Urothelium cell line (cell line): Measurements from ENCODE around the gene TMEM238.
"Not testable (repeated sequence)": the region's sequence is repeated elsewhere in the genome, so short reads cannot be mapped to it uniquely, and the experiment has no call there.

ENCODE experiments used
- DNase-seq: peaks from one replicate; pipeline ENCODE4 v3.0.0; 2011; ENCODE audit warnings: low spot score, mixed read lengths
- FAIRE-seq: peaks from 2 replicates; lab custom pipeline; 2011; peaks lifted over from hg19 to GRCh38; lab: Jason Lieb, UNC

The TMEM238 gene

GRCh38 chr19:55384131-55384919 is at the start of gene TMEM238:
TSS of gene TMEM238 (minus strand) at chr19:55384292. CDS start at chr19:55384259, 33 bp downstream.
- DNase-seq (no peak), FAIRE-seq (no peak)

- DNase-seq (no peak), FAIRE-seq (no peak)
These were observed 49.2 kb upstream of the TMEM238 start for GRCh38 chr19:55433292-55433691.

DNA sequence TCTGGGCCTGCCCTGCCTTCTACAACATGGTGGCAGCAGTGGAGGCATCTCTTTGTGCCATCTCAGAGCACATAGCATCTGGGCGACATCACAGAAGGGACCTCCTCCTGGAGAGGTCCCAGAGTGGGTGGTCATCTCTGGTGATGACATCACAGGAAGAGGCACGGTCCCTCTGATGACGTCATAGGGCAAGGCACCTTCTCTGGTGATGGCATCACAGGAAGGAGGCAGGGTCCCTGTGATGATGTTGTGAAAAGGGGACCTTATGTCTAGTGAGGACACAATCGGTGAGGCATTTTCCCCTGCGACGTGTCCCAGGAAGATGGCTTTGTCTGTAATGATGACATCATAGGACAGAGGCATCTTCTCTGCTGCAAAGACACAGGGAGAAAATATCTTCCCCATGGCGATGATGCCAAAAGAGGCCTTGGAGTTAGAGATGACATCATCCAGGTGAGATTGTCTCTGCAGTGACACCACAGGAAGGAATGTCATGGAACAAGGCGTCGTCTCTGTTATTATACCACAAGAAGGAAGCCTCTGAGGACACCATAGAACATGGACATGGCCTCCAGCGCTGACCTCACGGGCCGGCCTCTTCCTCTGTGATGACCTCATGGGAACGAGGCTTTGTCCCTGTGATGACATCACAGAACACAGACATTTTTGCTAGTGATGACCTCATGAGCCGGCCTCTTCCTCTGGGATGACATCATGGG is 48.3 kb upstream of the TMEM238 start:
- no peak for FAIRE-seq
- DNase-seq: no peak

- FAIRE-seq: no peak
- no peak for DNase-seq
These were observed 47.1 kb upstream of the TMEM238 start for GRCh38 chr19:55431183-55431582.

- DNase-seq (no peak), FAIRE-seq (no peak)
These were observed 42.0 kb upstream of the TMEM238 start for GRCh38 chr19:55426042-55426441.

DNA sequence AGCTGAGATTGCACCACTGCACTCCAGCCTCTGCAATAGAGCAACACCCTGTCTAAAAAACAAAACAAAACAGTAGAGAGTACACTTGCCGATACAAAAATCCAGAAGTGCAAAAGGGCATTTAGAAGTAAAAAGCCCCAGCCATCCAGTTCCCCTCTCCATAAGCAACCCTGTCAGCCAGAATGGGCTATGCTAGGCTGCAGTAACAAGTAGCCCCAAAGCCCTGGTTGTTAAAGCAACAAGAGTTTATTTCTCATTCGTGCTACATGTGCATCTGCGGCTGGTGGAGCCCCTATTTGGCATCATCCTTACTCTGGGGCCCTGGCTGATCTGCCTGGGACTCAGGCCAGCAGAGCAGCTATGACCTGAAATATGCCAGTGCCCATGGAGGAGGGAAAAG is 40.4 kb upstream of the TMEM238 start:
- FAIRE-seq: no peak

GRCh38 chr19:55423225-55424005 is 39.3 kb upstream of the TMEM238 start:
- FAIRE-seq (no peak), DNase-seq (no peak)

More for the DNA sequence above, 40.4 kb upstream of the TMEM238 start:
- no peak for DNase-seq

DNA sequence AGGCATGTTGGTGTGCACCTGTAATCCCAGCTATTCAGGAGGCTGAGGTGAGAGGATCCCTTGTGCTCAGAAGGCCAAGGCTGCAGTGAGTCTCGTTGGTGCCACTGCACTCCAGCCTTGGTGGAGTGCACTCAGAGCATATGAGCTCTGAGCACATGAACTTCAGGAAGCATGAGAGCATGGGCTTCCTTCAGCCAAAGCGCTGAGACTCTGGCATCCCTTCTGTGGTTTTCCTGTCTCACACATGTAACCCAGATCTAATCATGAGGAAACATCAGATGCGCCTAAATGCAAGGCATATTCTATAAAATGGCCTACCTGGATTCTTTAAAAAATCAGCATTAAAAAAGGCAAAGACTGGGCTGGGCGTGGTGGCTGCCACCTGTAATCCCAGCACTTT is 37.2 kb upstream of the TMEM238 start:
- peak; percentile 30 for FAIRE-seq
- DNase-seq: not testable (repeated sequence)

- no peak for DNase-seq
- FAIRE-seq: no peak
These were observed 35.6 kb upstream of the TMEM238 start for GRCh38 chr19:55419624-55420236.

DNA sequence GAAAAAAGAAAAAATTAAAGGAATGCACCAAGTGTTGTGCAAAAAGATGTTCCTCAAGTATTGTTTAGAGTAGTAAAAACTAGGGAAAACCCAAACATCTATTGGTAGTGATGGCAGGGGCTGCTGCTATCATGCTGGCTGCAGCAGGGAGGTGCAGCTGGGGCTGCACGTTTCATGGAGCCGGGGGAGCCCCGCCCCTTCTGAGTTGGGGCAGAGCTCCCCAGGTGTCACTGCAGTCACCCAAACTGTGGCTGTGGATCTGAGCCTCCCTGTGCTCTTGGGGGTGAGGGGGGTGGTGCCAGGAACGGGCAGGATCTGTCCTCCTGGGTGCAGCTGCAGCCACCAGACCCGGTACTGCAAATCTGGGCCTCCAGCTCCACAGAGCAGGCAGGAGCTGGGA is 35.0 kb upstream of the TMEM238 start:
- DNase-seq (no peak), FAIRE-seq (no peak)

- FAIRE-seq (no peak), DNase-seq (peak; percentile 73)
These were observed 34.1 kb upstream of the TMEM238 start for GRCh38 chr19:55418185-55418584.

- no peak for DNase-seq
- FAIRE-seq: no peak
These were observed 26.1 kb upstream of the TMEM238 start for GRCh38 chr19:55410168-55410567.

GRCh38 chr19:55409179-55409578 is 25.1 kb upstream of the TMEM238 start:
- DNase-seq, FAIRE-seq: not testable (repeated sequence)

DNA sequence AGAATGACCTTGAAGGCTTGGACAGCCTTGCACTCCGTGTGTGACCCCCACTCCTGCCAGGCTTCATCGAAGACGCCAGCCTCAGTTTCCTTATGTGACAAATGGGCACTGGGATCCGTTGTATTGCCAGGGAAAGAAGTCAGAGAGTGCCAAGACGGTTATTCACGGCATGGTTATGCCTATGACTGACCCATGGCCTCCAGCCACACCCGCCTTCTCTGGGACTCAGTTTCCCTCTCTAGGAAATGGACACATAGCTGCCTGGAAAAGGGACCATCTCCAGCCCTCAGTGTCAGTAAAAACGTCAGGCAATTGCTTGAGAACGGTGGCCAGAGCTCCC is 24.4 kb upstream of the TMEM238 start:
- FAIRE-seq: no peak

GRCh38 chr19:55407800-55408532 is 23.9 kb upstream of the TMEM238 start:
- FAIRE-seq (no peak), DNase-seq (peak; percentile 98)

More for the DNA sequence above, 24.4 kb upstream of the TMEM238 start:
- DNase-seq: no peak

DNA sequence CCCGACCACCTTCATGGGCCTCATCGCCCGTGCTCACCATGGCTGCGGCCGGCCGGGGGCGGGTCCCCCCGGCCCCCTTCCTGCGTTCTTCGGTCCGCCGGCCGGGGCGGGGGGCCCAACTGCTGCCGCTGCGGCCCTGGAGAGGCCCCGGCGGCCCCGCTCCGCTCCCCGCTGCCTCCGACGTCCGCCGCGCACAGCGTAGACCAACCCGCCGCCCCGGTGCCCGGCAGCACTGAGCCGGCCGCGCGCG is 23.4 kb upstream of the TMEM238 start, which contains the start of gene UBE2S:
TSS of gene UBE2S (minus strand) at position 239 of the 250 bp plus-strand sequence. CDS start at position 40, 199 bp downstream.
- FAIRE-seq, DNase-seq: not testable (repeated sequence)

- FAIRE-seq (no peak), DNase-seq (no peak)
These were observed 22.9 kb upstream of the TMEM238 start for GRCh38 chr19:55406826-55407549.

DNA sequence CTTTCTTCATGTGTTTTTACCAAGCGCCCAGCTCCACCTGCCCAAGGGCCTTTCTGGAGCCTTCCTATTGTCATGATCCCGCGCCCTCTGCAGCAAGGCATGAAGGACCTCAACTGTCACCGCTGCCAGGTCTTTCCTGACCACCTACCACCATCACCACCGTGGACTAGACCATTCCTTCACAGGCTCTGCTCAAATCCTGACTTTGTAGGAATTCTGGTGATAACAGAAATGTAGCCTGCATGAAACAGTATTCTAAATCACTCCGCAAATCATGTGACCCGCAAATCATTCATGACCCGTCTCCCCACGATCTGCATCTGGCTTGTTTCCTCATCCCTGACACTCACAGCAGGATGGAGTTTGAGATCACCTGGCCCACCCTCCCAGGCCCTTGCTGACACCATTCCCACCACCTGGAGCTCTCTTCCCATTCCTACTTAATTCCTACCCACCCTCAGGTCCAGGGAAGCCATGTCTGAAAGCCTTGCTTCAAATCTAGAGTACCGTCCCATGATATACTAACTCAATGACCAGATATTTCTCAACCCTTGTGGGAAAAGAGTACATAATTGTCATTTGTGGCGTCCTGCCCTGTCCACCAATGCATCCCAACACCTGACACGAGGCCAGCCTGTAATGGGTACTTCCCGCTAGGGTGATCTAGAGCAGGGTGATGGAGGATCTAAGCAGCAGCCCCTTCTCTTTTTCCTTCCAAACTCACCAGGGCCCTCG is 22.2 kb upstream of the TMEM238 start:
- DNase-seq (no peak), FAIRE-seq (no peak)

GRCh38 chr19:55405638-55406037 is 21.5 kb upstream of the TMEM238 start:
- DNase-seq: no peak

More at GRCh38 chr19:55405638-55406037, 21.5 kb upstream of the TMEM238 start:
- FAIRE-seq: no peak
